Measurements from ENCODE around the gene TM9SF3. TPM values are rescaled to one million over a fixed set of nuclear protein-coding genes. Genes with fewer than 3 reads are reported as not detected.
A peak's percentile ranks its signal among the peaks of the same experiment; 100 is the strongest.
"Not testable (repeated sequence)": the region's sequence is repeated elsewhere in the genome, so short reads cannot be mapped to it uniquely, and the experiment has no call there.

Gene TM9SF3
- total RNA-seq, 1 experiment from 2014 or later: 59.5 TPM

DNA sequence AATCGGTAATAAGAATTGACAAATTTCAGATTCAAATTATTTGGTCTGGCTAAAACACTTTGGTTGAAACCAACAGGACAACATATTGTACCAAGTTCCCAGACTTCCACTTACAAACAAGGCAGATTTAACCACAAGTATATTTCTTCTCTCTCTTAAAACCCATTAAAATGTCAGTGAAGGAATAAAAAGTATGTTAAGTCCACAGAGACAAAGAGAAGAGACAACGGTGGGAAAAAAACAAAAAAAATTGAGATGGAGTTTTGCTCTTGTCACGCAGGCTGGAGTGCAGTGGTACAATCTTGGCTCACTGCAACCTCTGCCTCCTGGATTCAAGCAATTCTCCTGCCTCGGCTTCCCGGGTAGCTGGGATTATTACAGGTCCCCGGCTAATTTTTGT, 16.3 kb downstream of the TM9SF3 start:
- no peak for DNase-seq (ENCODE audit: low read depth)

DNA sequence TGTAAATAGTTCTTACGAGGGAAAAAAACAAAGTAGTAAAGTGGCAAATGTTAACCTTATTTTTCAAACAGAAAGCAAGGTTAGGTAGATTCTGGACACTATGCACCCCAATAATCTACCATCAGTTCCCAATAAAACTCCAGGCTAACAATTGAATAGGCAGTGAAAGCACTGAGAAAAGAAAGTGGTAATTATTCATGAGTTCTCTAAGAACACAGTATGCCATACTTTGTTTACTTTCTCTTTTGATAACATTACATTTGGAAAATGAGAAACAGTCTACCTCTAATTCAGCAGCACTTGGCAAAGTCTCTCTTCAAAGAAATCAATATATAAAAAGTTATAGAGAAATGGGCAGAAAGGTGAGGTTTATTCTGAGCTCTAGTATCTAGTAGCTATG, 18.4 kb downstream of the TM9SF3 start:
- DNase-seq (ENCODE audit: low read depth): no peak

DNA sequence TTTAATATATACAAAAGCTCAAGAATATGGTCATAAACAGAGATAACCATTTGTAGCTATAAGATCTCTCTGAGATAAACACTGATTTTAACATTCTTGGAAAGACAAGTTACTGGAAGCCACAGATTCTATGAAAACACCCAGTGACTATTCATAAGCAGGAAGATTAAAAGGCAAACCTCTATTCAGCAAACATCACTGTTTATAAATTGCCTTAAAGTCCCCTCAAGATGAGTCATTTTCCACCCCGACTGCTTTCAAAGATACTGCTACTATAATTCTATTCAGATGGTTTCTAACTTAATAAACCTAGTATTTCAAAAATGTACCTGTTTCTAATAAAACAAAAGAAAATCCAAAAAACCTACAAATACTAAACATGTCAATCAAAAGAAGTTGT, 21.0 kb downstream of the TM9SF3 start:
- peak; percentile 26 for DNase-seq (ENCODE audit: low read depth)

DNA sequence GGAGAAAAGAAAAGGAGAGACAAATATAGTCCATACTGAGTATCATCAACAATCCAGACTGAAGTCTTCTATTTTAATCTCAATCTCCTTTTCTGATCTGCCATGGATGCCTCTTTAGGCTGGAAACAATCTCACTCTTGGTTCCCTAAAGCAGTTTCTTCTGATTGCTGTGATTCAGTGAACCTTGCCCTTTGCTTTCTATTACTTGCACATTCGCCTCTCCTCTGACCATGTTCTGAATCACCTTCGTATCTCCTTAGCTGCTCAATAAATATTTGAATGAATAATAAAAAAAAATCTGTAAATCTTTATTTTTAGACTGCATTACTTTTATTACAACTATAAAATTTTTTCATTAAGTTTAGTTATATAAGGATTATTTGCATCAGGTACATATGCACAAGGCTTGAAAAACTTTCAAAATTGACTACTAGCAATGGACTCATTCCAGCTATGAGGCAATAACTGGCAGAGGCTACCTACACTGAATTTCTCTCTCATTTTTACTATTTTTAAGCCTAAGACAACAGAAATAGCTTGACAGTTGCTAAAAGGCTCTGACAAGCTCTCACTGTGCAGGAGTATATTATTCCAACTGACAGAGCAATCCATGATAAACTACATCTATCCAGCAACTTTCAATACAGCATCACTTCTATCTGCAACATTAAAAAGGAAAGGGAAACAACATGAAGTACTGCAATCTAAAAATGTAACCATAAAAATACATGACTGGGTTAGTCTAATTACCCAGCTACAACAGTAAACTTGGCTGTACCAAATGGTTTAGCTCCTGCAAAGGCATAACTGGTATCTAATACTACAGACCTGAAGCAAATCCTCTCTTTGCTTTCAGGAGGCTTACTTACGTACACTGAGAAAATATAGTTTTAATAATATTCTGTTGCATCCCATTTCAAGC, 25.6 kb downstream of the TM9SF3 start:
- DNase-seq (ENCODE audit: low read depth): no peak

DNA sequence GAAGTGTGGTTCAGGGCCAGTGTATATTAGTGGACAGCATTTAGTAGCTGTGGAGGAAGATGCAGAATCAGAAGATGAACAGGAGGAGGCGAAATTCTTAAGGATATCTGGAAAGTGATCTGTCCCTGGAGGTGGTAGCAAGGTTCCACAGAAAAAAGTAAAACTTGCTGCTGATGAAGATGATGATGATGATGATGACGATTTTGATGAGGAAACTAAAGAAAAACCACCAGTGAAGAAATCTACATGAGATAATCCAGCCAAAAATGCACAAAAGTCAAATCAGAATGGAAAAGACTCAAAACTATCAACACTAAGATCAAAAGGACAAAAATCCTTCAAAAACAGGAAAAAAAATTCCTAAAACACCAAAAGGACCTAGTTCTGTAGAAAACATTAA, 26.3 kb downstream of the TM9SF3 start:
- no peak for DNase-seq (ENCODE audit: low read depth)

DNA sequence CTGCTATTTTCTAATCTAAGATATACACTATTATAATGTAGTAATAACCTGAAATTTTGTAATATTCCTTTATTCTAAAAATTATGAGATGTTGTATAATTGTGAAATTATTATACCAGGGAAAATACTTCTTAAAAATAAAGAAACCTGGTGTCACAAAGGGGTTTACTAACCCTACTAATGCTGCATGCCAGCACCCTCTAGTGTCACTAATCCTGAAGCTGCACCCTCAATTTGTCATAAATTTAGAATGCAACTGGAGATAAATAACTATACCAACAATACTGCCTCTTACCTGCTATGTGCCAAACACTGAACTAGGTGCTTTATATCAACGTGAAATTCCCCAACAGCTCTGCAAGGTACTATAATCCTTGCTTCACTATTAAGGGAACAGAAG, 30.8 kb downstream of the TM9SF3 start:
- peak; percentile 2 for DNase-seq (ENCODE audit: low read depth)

DNA sequence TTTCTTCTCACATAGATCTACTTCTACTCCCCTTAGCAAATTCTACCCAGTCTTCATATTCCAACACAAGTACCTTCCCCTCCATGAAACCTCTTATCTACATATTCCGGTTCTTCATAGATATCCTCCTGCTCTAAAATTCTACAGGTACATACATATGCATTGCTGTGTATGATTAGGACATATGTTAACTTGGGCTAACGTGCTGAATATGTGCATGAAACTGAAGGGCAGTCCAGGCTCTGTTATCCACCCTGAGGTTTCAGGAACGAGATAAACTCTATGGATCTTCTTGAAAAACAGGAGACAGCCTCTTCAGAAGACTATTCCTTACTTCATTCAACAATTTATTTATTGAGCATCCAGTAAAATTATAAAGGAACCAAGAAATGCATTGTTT, 31.5 kb downstream of the TM9SF3 start:
- no peak for DNase-seq (ENCODE audit: low read depth)

DNA sequence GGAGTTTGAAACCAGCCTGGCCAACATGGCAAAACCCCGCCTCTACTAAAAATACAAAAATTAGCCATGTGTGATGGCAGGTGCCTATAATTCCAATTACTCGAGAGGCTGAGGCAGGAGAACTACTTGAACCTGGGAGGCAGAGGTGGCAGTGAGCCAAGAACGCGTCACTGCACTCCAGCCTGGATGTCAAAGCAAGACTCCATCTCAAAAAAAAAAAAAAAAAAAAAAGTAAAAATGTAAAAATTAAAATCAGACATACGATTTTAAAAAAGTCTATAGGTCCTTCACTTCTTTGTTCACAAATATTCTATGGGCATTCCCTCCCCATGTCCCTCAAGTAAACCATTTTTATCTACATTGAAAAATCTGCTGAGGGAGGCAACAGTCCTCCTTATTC, 38.2 kb downstream of the TM9SF3 start:
- peak; percentile 1 for DNase-seq (ENCODE audit: low read depth)

DNA sequence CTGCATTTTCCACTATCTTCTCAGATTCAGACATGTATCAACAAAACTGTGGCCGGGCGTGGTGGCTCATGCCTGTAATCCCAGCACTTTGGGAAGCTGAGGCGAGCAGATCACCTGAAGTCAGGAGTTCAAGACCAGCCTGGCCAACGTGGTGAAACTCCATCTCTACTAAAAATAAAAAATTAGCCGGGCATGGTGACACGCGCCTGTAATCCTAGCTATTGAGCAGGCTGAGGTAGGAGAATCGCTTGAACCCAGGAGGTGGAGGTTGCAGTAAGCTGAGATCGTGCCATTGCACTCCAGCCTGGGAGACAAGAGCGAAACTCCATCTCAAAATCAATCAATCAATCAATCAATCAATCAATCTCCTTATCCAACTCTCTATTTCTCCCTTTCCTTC, 41.3 kb downstream of the TM9SF3 start:
- not testable (repeated sequence) for DNase-seq (ENCODE audit: low read depth)

DNA sequence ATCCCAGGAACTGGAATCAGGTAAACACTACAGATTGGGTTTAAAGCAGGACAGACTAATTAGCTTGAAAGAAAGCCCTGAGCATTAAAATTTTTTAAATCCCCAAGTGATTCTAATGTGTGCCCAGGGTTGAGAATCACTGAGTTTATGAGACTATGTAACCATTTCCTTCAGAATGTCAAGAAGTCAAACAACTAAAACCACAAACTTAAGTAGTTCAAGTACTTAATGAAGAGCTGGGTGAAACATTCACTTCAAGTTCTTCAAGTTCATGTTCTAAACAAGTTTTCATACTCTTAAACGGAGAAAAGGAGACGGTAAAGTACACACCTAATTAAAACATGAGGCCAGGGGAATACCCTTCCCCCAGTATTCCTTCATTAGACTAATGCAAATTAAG, 44.9 kb downstream of the TM9SF3 start:
- DNase-seq (ENCODE audit: low read depth): no peak

DNA sequence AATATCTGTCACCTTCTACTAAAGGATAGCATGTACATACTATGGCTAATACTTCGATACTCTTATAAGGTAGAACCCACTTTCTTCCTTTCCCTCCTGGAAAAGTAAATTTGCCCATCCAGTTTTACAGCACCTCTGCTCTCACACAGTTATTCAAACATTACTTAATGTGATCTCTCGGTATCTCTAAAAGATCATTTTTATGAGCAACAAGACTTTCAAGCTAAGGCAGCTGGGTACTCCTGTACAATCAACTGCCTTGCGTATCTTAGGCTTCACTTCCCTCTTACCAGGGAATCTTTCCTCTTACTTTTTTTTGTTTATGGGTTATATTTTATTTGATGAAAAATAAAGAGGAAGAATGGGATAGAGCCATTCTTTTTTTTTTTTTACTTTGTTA, 46.6 kb downstream of the TM9SF3 start:
- DNase-seq (ENCODE audit: low read depth): no peak

DNA sequence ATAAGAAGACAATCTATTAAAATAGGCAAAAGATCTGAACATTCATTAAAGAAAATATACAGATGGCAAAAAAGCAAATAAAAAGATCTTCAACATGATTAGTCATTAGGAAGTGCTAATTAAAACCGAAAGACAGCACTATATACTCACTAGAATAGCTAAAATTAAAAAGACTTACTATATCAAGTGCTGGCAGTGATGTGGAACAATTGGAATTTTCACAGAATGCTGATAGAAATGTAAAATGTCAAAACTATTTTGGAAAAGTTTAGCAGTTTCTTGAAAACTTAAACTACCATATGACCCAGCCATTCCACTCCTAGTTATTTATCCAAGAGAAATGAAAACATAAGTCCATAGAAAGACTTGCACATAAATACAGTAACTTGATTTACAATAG, 48.1 kb downstream of the TM9SF3 start:
- DNase-seq (ENCODE audit: low read depth): no peak

DNA sequence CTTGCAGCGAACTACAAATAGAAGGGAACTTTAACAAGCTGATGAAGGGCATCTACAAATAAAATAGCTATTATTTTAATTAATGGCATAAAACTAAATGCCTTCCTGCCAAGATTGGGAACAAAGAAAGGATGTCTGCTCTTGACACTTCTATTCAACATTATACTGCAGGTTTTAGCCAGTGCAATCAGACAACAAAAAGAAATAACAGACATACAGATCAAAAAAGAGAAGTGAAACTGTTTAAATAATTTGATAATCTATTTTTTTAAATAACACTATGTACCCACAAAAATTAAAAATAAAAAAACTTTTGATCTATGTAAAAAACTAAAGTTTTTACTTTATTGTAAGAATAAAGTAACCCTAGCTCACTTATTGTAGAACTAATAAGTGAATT, 50.7 kb downstream of the TM9SF3 start:
- no peak for DNase-seq (ENCODE audit: low read depth)

DNA sequence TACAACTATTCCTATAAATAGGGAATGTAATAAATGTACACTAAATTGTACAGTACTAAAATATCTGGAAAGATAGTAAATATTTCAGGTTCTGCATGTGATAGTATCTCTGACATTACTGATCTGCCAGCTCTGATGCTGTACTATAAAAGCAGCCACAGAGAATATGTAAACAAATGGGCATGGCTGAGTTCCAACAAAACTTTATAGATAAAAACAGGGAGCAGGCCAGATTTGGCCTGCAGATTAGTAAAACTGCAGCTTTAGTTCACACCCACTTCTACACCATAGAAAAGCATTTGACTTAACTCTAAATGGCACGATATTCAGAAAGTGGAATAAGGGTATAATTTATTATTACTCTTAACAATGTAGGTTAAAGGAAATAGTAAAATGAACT, 54.3 kb downstream of the TM9SF3 start:
- peak; percentile 4 for DNase-seq (ENCODE audit: low read depth)

DNA sequence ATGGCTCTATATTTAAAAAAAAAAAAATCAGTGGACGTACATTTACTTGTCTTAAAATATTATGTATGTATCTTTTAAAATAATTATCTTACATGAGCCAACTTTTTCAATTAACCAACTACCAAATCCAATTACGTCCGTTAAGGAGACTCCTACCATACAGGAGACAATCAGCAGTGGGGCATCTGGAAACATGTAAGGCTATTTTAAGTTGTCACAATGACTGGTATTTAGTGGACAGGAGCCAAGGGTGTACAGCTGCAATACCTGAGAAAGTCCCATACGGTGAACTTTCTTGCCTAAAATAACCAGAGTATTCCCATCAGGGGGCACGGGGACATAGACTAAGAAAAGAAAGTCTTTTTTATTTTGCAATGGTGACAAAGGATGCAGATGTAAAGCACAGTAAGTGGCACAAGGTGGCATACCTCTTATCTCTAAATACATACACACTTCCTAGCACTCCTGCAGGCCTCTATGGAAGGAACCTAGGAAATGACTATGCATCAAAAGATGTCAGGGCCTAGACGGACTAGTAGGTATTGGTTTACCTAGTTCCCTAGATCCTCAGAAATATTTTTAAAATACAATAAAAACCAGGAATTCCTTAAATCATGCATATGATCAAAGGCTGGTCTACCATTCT, 57.1 kb downstream of the TM9SF3 start:
- no peak for DNase-seq (ENCODE audit: low read depth)

DNA sequence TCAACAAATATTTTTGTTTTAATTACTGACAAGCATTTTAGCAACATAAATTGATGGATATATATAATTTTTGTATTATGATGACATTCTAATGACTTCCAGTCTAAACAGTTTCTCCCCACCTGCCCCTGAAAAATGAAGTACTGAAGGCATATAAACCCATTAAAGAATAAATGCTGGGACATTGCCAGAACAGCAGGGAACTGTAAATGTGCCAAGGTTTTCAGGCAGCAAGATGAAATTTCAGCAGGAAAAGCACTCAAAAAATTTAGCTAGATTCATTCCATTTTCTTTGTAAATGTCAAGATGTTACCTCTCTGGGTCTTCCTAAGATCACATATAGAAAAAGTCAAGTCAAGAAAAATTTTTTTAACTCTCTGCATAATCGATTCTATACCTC, 62.1 kb downstream of the TM9SF3 start:
- no peak for DNase-seq (ENCODE audit: low read depth)

DNA sequence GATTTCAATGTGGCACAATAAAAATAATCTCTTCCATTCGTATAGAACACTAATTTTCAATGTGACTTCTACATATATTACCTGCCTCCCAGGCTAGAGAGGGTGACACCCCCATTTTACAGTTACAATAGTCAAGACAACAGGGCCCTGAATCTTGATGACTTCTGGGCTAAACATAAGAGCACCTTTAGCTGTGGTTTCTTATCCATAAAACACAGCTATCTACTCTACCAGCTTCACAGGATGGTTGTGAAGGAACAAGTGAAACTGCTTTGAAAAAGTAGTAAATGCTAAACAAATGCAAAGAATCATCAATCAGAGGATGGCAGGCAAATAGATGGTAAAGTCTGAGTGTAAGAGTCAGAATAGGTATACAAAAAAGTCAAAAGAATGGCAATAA, 69.5 kb downstream of the TM9SF3 start:
- no peak for DNase-seq (ENCODE audit: low read depth)

DNA sequence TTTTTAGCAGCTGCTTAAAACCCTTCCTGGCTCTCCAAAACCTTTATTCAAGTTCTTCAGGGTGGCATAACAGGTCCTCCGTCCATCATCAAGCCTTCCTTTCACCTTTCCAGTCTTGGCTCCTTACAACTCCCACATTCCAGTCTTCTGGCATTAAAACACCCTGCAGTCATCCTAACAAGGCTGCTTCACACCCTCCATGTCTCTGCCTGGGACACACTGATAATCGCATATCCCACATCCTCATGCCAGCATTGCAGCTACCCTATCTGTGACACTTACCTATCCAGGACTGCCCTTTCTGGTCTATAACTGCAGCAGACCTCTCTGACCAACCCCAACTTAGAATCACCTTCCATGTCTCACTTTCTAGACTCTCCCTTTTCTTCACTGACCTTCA, 70.5 kb downstream of the TM9SF3 start:
- no peak for DNase-seq (ENCODE audit: low read depth)

DNA sequence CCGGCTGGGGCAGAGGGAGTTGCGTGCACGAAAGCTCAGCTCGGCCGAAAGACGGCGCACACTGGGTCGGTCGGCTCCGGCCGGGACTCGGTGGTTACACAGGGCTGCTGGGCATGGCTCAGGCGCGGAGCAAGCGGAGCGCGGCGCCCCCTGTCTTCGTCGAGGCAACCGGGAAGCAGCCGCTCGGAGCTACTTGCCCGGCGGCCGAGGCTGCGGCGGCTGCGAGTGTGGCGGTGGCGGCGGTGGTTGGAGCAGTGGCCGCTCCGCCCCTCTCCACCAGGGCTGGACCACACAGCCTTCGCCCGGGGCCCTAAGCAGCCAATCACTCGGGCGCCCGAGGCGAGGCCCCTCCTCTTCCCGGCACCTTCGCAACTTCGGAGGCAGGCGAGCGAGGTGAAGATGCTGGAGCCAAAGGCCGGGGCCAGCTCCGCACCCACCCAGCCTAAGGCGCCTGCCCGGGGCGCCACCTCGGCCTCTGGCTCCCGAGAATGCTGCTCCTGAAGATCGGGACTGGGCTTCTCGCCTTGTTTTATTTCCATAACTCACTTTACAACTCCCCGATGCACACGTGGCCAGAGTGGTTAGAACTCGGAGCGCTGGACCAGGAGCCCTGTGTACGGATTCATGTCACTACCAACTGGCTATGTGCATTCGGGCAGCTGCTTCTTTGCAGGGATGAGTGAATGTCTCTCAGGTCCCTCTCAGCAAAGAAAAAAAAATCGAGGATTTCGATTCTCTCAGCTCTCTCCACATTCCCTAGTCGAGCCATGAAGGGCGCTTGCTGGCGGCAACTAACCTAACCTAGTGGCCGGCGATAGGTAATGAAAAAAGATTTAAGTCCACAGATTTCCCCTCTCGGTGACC, 72.9 kb downstream of the TM9SF3 start, which contains the start of gene TLL2:
TSS of gene TLL2 (minus strand) at position 229 of the 864 bp plus-strand sequence. CDS start 241 bp downstream, outside the sequence.
- peak; percentile 79 for DNase-seq (ENCODE audit: low read depth)

DNA sequence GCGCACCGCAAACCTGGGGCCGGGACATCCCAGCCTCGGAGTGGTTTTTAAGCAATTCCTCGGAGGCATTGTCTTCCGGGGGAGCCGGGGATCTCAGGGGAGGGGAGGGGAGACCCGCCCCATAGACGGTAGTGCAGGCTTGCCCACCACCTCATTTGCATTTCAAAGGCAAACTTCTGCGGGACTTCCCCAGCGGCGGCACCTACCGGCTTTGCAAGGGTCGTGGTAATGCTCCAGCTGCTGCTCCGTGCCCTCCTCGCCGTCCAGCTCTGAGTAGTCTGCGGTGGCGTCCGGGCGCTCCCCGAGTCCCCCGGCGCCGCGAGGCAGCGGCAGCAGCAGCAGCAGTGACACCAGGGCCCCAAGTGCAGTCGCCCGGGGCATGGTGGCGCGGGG, 73.5 kb downstream of the TM9SF3 start:
- no peak for DNase-seq (ENCODE audit: low read depth)

DNA sequence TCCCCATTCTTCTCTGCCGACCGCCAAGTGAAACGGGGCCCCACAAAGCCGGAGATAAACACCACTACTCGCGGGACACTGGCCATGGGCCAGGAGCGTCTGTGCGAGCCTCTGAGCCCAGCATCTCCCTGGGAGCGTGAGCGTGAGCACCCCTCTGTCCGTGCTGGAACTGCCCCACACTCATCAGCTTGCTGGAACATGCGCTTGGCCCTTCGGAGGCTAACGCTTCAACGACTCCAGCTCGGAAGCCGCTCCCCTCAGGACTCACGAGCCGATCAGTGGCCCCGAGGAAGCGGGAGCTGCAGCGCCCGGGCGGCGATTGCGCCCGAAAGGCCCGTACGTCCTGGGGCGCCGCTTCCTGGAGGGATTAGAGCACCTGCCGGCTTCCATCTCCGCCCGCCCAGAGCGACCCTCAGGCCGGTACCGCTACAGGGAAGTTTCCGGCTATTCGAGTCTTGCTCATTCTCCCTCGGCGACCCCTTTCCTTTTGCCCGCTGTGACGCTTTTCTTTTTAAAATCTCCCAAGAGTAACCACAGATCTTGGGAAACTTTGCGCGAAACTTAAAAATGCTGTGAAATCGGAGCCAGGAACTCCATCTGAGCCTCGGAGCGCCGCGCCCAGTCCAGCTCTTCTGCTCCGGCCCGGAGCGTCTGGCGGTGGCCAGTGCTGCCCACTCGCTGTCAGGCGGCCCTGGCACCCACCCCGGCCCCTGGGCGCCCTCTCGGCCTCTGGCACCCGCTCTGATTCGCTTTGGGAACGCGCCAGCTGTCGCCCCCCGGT, 74.1 kb downstream of the TM9SF3 start:
- DNase-seq (ENCODE audit: low read depth): peak; percentile 11
